SK-N-MC (cell line): ENCODE results near the gene PPIF.

ENCODE experiments used
- EZH2 ChIP-seq: fragments of 200-600 bp; sonication (generic); IDR thresholded peaks from one replicate; pipeline ENCODE4 v1.6.1; 2017; ENCODE audit warnings: antibody characterized with exemption
- POLR2AphosphoS5 ChIP-seq: IDR thresholded peaks from 2 replicates; pipeline ENCODE4 v1.6.1; 2012; ENCODE audit warnings: mild to moderate bottlenecking, low read depth, low read length, borderline replicate concordance

DNA sequence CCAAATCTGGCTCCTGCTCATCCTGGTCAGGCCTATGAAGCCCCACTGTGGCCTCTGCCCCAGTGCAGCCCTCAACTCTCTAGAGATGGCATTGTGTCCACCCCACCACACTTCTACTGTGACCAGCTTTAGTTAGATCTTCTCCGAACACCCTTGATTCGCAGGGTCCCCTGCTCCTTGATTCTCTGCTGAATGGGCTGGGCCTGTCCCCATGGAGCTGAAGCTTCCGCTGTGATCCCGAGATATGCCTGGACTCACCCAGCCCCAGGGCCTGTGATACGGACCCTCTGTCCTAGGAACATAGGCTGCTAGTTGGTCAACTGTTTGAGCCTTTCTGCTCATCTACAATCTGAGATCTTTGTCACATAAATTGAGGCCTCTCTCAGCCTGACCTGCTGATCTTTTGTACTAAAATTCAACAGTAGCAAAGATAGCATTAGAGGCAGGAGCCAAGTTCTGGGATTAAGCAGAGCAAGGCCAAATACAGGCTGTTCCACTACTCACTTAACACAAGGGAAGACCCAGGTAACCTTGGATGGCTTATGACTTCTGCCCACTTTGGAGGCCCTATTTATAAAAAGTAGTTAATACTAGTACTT lies 6.5 kb upstream of the PPIF start:
- TF ChIP-seq EZH2 (no peak), POLR2AphosphoS5 (no peak)
